GM21381 (cell line): ENCODE measurements around the gene GMFB.
"Not testable (repeated sequence)": the region's sequence is repeated elsewhere in the genome, so short reads cannot be mapped to it uniquely, and the experiment has no call there.

Experiments
- ATAC-seq: cut with Tn5 transposase; IDR thresholded peaks from one replicate; pipeline ENCODE4 v1.9.1; 2021; ENCODE audit warnings: mild to moderate bottlenecking, moderate library complexity; ENCODE audit not compliant: unreplicated experiment

GMFB gene

GRCh38 chr14:54462048-54462447 is 26.7 kb downstream of the GMFB start:
- no peak for ATAC-seq

- ATAC-seq = no peak
These were observed 29.7 kb downstream of the GMFB start for GRCh38 chr14:54459106-54459505.

- not testable (repeated sequence) for ATAC-seq
These were observed 30.2 kb downstream of the GMFB start for GRCh38 chr14:54458536-54458935.

GRCh38 chr14:54457609-54457996 is 31.2 kb downstream of the GMFB start:
- no peak for ATAC-seq

GRCh38 chr14:54456820-54457608 is 31.8 kb downstream of the GMFB start:
- not testable (repeated sequence) for ATAC-seq

- no peak for ATAC-seq
These were observed 33.4 kb downstream of the GMFB start for GRCh38 chr14:54455363-54455762.

- ATAC-seq = not testable (repeated sequence)
These were observed 34.8 kb downstream of the GMFB start for GRCh38 chr14:54453990-54454389.

GRCh38 chr14:54453252-54453651 is 35.5 kb downstream of the GMFB start:
- no peak for ATAC-seq

GRCh38 chr14:54451961-54452360 is 36.8 kb downstream of the GMFB start:
- ATAC-seq = no peak

- ATAC-seq = peak; percentile 4
These were observed 37.6 kb downstream of the GMFB start for GRCh38 chr14:54451121-54451601.

GRCh38 chr14:54450535-54450934 is 38.2 kb downstream of the GMFB start:
- peak; percentile 65 for ATAC-seq

- ATAC-seq = no peak
These were observed 41.5 kb downstream of the GMFB start for GRCh38 chr14:54447231-54447692.

GRCh38 chr14:54446161-54446693 is 42.6 kb downstream of the GMFB start:
- no peak for ATAC-seq

GRCh38 chr14:54444681-54445080 is 44.1 kb downstream of the GMFB start:
- no peak for ATAC-seq

- no peak for ATAC-seq
These were observed 44.8 kb downstream of the GMFB start for GRCh38 chr14:54443981-54444380.

GRCh38 chr14:54442961-54443360 is 45.8 kb downstream of the GMFB start:
- not testable (repeated sequence) for ATAC-seq

- ATAC-seq = peak; percentile 92
These were observed 47.6 kb downstream of the GMFB start, which contains the start of gene CNIH1 for GRCh38 chr14:54440873-54441868. Gene CNIH1, minus strand, starts transcription at chr14:54441374. Its CDS starts 47 bp downstream, at chr14:54441327.

- ATAC-seq = no peak
These were observed 48.3 kb downstream of the GMFB start for GRCh38 chr14:54440476-54440872.

GRCh38 chr14:54440037-54440436 is 48.7 kb downstream of the GMFB start:
- ATAC-seq = no peak

GRCh38 chr14:54438703-54439102 is 50.1 kb downstream of the GMFB start:
- ATAC-seq = no peak

- ATAC-seq = not testable (repeated sequence)
These were observed 50.8 kb downstream of the GMFB start for GRCh38 chr14:54437954-54438353.
